Activated CD8-positive, alpha-beta memory T cell treated with anti-CD3 and anti-CD28 coated beads for 4 hours (primary cell): Measurements from ENCODE around the gene ATP6V1D.
"Not testable (repeated sequence)": the region's sequence is repeated elsewhere in the genome, so short reads cannot be mapped to it uniquely, and the experiment has no call there.

ENCODE experiments used
- DNase-seq, 2 donors: peaks; one replicate each; pipeline ENCODE4 v3.0.0-alpha.2; 2020; ENCODE audit warnings: low read depth in 2 of 2

Gene ATP6V1D

DNA sequence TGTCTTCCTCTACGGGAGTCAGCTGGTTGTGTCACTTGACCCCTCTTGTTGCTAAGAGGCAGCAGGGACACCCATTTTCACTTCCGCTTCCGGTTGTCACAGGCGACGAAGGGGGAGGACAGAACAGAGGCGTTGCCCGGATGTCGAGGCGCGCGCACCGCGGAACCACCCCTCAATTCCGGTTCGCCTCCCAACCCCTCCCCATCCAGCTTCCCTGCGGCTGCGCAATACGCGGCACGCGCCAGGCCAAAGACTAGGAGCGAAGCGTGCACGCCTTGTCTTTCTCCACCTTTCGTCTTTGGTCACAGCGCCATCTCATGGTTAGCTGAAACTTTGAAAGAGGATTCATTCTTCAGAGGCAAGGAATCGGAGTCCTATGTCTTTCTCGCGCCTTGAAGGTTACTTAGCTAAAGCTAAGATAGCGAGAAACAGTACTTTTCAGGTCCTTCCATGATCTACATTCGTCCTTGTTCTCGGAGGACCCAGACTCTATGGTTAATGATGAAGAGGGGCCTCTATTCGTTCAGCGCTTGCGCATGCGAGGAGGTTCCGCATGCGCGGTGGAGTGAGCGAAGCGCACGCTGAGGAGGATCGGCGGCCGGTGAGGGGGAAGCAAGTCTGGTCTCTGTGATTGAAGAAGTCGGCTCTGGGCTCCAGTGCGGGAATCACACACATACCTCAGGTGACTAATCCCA lies at the start of gene ATP6V1D, which contains the start of gene EIF2S1:
ATP6V1D (minus strand) TSS at position 30 of the 695 bp plus-strand sequence. CDS start 106 bp downstream, outside the sequence.
EIF2S1 (plus strand) TSS at position 554 of the 695 bp plus-strand sequence. CDS start 4,440 bp downstream, outside the sequence.
- DNase-seq: peak; percentile 99

DNA sequence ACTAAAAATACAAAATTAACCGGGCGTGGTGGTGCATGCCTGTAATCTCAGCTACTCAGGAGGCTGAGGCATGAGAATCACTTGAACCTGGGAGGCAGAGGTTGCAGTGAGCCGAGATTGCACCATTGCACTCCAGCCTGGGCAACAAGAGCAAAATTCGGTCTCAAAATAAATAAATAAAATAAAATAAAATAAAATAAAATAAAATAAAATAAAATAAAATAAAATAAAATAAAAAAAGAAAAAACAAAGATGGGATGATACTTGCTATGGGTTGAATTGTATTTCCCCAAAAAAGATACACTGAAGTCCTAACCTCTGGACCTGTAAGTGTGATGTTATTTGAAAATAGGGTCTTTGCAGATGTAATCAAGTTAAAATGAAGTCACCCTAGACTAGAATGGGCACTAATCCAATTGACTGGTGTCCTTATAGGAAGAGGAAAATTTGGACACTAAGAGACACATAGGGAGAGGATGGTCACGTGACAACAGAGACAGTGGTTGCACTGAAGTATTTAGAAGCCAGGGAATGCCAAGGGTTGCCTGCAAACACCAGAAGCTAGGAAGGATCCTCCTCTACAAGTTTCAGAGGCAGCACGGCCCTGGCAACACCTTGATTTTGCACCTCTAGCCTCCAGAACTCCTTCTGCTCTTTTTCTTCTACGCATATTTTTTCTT lies 48.7 kb upstream of the ATP6V1D start:
- DNase-seq: not testable (repeated sequence)

DNA sequence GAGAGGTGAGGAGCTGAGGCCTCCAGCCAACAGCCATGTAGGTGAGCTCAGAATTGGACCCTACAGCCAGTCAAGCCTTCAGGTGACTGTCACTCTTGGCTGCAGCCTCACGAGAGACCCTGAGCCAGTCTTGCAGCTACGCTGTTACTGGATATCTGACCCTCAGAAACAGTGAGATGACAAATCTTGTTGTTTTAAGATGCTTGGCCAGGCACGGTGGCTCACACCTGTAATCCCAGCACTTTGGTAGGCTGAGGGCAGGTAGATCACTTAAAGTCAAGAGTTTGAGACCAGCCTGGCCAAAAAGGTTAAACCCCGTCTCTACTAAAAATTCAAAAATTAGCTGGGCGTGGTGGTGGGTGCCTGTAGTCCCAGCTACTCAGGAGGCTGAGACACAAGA lies 46.2 kb upstream of the ATP6V1D start:
- DNase-seq: no peak

- DNase-seq: no peak
These were observed 40.8 kb upstream of the ATP6V1D start for GRCh38 chr14:67400434-67400833.

DNA sequence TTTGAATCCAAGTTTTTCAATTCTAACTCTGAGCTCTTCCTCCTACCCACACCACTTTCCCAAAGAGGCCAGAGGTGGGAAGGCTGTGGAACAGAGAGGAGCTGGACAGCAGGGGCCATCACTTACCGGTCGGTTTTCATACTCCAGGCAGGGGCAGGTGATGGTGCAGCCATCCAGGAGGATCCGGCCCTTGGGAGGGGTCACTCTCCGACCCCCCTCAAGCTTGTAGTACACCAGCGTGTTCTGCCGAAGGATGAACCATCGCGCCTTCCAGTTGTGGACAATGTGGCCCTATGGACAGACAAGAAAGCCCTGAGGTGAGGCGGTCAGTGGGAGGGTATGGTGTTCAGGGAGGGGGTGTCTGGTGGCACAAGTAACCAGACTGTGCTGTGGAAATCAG lies 37.9 kb upstream of the ATP6V1D start:
- DNase-seq: no peak

- no peak for DNase-seq
These were observed 36.9 kb upstream of the ATP6V1D start for GRCh38 chr14:67396381-67396970.

DNA sequence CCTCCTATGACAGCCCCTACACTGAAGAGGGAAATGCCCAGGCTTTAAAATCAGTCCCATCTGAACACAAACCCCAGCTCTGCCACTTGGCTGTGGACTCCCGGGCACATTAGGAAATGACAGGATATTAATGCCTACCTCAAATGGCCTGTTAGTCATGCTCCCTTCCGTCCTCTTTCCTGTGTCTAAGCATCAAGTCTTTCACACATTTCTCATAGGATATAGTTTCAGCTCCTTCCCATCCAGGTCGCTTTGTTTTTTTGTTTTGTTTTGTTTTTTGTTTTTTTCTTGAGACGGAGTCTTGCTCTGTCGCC lies 36.2 kb upstream of the ATP6V1D start:
- no peak for DNase-seq

DNA sequence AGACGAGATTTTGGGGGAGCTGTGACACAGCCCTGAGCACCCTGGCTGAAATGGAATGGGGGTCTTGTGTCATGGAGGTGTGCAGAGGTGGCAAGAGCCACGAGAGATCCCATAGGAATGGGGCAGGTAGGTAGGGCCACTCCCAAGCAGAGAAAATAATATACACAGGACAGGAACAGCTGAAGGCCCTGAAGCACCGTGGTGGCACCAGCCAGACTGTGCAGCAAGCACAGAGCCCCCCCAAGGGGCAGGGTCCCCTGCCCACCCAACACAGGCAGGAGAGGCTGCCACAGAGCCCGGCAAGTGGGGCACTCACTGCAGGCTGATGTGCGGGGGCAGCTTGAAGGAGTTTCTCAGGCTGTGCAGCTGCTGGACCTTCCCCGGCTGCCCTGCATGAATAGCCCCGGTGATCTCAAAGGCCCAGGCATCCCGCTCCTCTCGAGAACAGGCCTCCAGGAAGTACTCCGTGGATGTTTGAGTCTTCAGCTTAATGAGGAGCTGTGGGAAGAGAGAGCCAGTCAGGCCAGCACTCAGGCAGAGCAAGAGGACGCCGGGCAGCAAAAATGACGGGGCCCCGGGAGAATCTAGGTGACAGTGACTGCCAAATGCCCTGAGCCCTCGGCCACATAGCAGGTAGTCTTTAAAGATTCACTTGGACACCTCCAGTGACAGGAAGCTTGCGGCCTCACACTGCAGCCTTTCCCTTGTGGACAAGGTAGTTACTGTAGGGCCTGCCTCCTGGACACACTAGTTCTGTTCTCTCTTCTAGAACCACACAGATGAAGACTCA lies 35.7 kb upstream of the ATP6V1D start:
- no peak for DNase-seq

GRCh38 chr14:67393689-67394088 lies 34.1 kb upstream of the ATP6V1D start:
- DNase-seq: no peak

- no peak for DNase-seq
These were observed 33.2 kb upstream of the ATP6V1D start for GRCh38 chr14:67392800-67393199.

- DNase-seq: no peak
These were observed 32.5 kb upstream of the ATP6V1D start for GRCh38 chr14:67392123-67392522.

DNA sequence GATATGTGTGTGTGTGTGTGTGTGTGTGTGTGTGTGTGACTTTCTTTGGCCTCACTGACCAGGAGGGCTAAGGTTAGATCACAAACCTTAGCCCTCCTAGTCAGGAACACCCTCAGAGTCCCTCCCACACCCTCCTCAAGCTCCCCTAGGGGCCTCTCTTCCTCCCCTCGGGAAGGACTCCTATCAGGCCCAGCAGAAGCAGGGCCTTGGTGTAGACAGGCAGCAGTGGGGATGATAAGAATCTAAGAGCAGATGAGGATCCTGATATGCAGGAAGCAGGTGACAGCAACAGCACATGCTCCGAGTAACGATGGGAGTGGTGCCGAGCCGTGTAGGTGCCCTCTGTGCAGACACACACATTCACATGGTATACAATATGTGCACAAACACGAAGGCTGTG lies 31.7 kb upstream of the ATP6V1D start:
- DNase-seq: no peak

GRCh38 chr14:67389811-67390534 lies 30.4 kb upstream of the ATP6V1D start:
- no peak for DNase-seq

DNA sequence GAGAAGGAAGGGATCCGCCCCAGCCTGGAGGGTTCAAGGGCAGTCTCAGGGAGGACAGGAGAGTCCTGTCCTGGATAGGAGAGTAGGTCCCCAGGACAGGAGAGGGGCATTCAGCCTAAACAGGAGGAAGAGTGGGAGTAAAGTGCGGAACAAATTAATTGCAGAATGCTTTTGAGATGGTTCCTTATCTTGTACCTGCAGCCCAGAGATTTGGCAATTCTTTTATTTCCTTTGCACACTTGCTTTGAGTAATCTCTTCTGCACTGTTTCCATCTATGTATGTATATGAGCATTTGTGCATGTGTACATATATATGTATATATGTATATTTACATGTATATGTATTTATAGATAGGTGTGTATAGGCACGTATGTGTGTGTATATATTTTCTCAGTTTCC lies 29.7 kb upstream of the ATP6V1D start:
- DNase-seq: no peak

- no peak for DNase-seq
These were observed 27.6 kb upstream of the ATP6V1D start for GRCh38 chr14:67387195-67387594.

DNA sequence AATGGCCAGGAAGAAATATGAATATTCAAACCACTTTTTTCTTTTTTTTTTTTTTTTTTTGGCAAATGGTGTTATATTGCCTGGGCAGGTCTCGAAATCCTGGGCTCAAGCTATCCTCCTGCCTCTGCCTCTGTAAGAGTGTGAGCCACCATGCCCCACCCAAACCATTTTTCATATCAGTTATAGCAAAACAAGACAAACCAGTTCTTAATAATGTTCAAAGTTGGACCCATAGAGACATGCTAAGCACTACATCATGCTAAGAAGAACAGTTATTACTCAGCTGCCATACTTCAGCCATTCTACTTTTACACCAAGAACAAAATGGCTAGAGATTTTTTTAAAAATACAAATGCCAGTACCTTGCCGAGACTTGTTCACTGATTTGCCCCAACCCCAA lies 26.0 kb upstream of the ATP6V1D start:
- no peak for DNase-seq

GRCh38 chr14:67385120-67385519 lies 25.5 kb upstream of the ATP6V1D start:
- no peak for DNase-seq

DNA sequence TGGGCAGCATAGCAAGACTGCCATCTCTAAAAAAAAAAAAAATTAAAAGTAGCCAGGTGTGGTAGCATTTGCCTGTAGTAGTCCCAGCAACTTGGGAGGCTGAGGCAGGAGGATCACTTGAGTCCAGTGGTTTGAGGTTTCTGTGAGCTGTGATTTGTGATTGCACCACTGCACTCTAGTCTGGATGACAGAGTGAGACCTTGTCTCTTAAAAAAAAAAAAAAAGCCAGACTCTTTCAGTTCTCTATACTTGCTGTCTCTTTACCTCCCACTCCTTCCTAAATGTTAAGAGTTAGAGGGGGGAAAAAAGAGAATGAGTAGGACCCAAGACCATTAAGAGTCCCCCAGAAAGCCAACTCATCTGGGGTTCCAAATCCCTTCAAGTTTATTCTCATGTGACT lies 18.3 kb upstream of the ATP6V1D start:
- DNase-seq: no peak

DNA sequence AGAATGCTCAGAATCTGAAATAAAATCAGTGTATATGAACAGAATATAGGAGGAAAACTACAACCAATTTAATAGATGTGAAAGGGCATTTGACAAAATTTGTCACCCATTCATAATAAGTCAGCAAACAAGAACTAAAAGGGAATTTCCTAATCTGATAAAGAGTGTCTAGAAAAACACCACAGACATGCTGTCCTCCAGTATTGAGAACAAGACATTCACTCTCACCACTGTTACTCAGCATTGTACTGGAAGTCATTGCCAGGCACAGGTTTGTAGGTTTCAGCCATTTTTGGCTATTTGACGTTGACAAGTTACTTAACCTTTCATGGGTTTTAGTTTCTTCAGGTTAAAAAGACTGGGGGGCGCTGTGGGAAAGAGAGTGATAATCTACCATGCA lies 13.7 kb upstream of the ATP6V1D start:
- DNase-seq: no peak

DNA sequence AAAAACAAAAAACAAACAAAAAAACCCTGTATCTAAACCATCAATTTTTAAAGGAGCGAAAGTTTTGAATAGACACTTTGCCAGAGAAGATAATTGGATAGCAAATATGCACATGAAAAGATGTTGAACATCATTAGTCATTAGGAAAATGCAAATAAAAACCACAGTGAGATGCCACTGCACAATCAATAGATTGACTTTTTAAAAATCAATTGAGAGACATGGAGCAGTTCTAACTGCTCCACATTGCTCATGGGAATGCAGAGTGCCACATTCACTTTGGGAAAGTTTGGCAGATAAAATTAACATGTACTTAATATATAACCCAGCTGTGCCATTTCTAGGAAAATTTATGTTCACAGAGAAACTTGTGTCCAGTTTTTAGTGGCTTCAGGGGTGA lies 13.2 kb upstream of the ATP6V1D start:
- no peak for DNase-seq

GRCh38 chr14:67371247-67372148 lies 11.9 kb upstream of the ATP6V1D start:
- no peak for DNase-seq
